B cell (primary cell): ENCODE data around the gene RIBC2. TPM values are rescaled to one million over a fixed set of nuclear protein-coding genes. Genes with fewer than 3 reads are reported as not detected.
"Not testable (repeated sequence)": the region's sequence is repeated elsewhere in the genome, so short reads cannot be mapped to it uniquely, and the experiment has no call there.

ENCODE experiments used
- ATAC-seq: fragments of 200-7000 bp; cut with Tn5 transposase; one replicate; pipeline ENCODE4 v1.10.0; 2021; ENCODE audit warnings: low read depth, mild to moderate bottlenecking, moderate number of reproducible peaks, moderate library complexity
- CTCF ChIA-PET: fragments of 350-600 bp; sonication (Branson Sonifier 250); formaldehyde crosslinking; loops from one replicate; lab custom pipeline; 2021; ENCODE audit warnings: antibody characterized with exemption, inconsistent platforms; lab: Charles Lee
- POLR2A ChIA-PET: fragments of 350-600 bp; sonication (Branson Sonifier 250); formaldehyde crosslinking; loops from one replicate; lab custom pipeline; 2021; ENCODE audit warnings: antibody characterized with exemption; lab: Charles Lee
- DNase-seq: peaks from one replicate; pipeline ENCODE4 v3.0.0; 2013
- H2AFZ ChIP-seq: 2 replicates; pipeline ENCODE4 v1.6.1; 2012; ENCODE audit warnings: mild to moderate bottlenecking, low read depth, low read length; ENCODE audit not compliant: insufficient read depth, poor library complexity, severe bottlenecking
- H3K27ac ChIP-seq, 2 donors: 1 replicate in 1 of 2; 2 replicates in 1 of 2; pipeline ENCODE4 v1.5.1; 2012 to 2013; ENCODE audit warnings: low read length in 2 of 2, mild to moderate bottlenecking in 2 of 2, moderate library complexity in 1 of 2
- H3K27me3 ChIP-seq, 4 experiments: fragments of 200-600 bp in 1 of 4; sonication (generic) in 1 of 4; replicated peaks in 1 of 4; 1 replicate in 2 of 4; 2 replicates in 2 of 4; pipeline versions ENCODE4 v1.6.1 to v1.7.0; 2013 to 2016; ENCODE audit warnings: low read length in 3 of 4, mild to moderate bottlenecking in 2 of 4, mixed read lengths in 1 of 4, moderate library complexity in 1 of 4; ENCODE audit not compliant: insufficient read depth in 4 of 4, control insufficient read depth in 3 of 4; ENCODE audit errors: control extremely low read depth in 1 of 4
- H3K36me3 ChIP-seq, 2 experiments: replicated peaks in 1 of 2; 1 replicate in 1 of 2; 2 replicates in 1 of 2; pipeline versions ENCODE4 v1.6.1 to v1.7.1; 2013; ENCODE audit warnings: low read length in 1 of 2; ENCODE audit not compliant: insufficient read depth in 2 of 2, control insufficient read depth in 1 of 2; ENCODE audit errors: control extremely low read depth in 1 of 2, extremely low read depth in 1 of 2
- H3K4me1 ChIP-seq, 2 donors: fragments of 200-600 bp in 1 of 2; sonication (generic) in 1 of 2; 1 replicate in 1 of 2; 2 replicates in 1 of 2; pipeline versions ENCODE4 v1.5.1 to v1.6.1; 2013 to 2017; ENCODE audit warnings: low read length in 2 of 2; ENCODE audit not compliant: control insufficient read depth in 2 of 2, insufficient read depth in 2 of 2
- H3K4me2 ChIP-seq: replicated peaks from 2 replicates; pipeline ENCODE3; 2012; ENCODE audit warnings: mild to moderate bottlenecking, low read depth, low read length; ENCODE audit not compliant: poor library complexity, severe bottlenecking
- H3K4me3 ChIP-seq, 5 experiments: fragments of 200-600 bp in 1 of 5; sonication (generic) in 1 of 5; 1 replicate in 3 of 5; 2 replicates in 2 of 5; pipeline versions ENCODE4 v1.5.1 to v1.7.0; 2011 to 2016; ENCODE audit warnings: low read length in 4 of 5, mild to moderate bottlenecking in 4 of 5, low read depth in 2 of 5, control low read depth in 1 of 5, moderate library complexity in 1 of 5; ENCODE audit not compliant: insufficient read depth in 1 of 5; ENCODE audit errors: control extremely low read depth in 1 of 5, extremely low read depth in 1 of 5
- H3K79me2 ChIP-seq: fragments of 200-600 bp; sonication (generic); one replicate; pipeline ENCODE4 v1.6.0; 2016; ENCODE audit warnings: low read length; ENCODE audit not compliant: control insufficient read depth, insufficient read depth
- H3K9ac ChIP-seq: fragments of 200-600 bp; sonication (generic); 2 replicates; pipeline ENCODE4 v1.6.1; 2017; ENCODE audit warnings: mild to moderate bottlenecking, low read length, moderate library complexity
- H3K9me3 ChIP-seq, 3 donors: one replicate each; pipeline versions ENCODE4 v1.6.1 to v1.7.1; 2013; ENCODE audit warnings: low read length in 2 of 3; ENCODE audit not compliant: control insufficient read depth in 2 of 3, insufficient read depth in 1 of 3; ENCODE audit errors: control extremely low read depth in 1 of 3
- H4K20me1 ChIP-seq: 2 replicates; pipeline ENCODE4 v1.6.0; 2012; ENCODE audit warnings: mild to moderate bottlenecking, low read length; ENCODE audit not compliant: insufficient read depth, control insufficient read depth, poor library complexity, severe bottlenecking
- H3K27ac Mint-ChIP-seq: one replicate; pipeline ENCODE4 v1.8.0; 2021; ENCODE audit warnings: mixed read lengths
- H3K27me3 Mint-ChIP-seq: one replicate; pipeline ENCODE4 v1.8.0; 2021; ENCODE audit warnings: mixed read lengths
- H3K4me1 Mint-ChIP-seq: one replicate; pipeline ENCODE4 v1.8.0; 2021; ENCODE audit warnings: mixed read lengths
- H3K4me3 Mint-ChIP-seq: one replicate; pipeline ENCODE4 v1.8.0; 2021; ENCODE audit warnings: mixed read lengths
- H3K9me3 Mint-ChIP-seq: one replicate; pipeline ENCODE4 v1.8.0; 2022; ENCODE audit warnings: mixed read lengths; ENCODE audit not compliant: insufficient read depth
- CTCF ChIP-seq: fragments of 200-600 bp; IDR thresholded peaks from one replicate; pipeline ENCODE4 v1.8.0; 2022; ENCODE audit warnings: antibody characterized with exemption, mild to moderate bottlenecking
- EZH2 ChIP-seq: IDR thresholded peaks from 2 replicates; pipeline ENCODE4 v1.6.1; 2012; ENCODE audit warnings: borderline replicate concordance, low read depth, mild to moderate bottlenecking, moderate library complexity, low read length; ENCODE audit not compliant: insufficient read depth, poor library complexity, severe bottlenecking
- WGBS: methylation state at CpG from one replicate; pipeline ENCODE4 v1.1.5; 2013; ENCODE audit warnings: missing lambda C conversion rate; ENCODE audit not compliant: insufficient coverage; 5-methylcytosine and 5-hydroxymethylcytosine counted together
- intact Hi-C: fragments of 100-400 bp; cut with micrococcal nuclease; formaldehyde crosslinking; loops from one replicate; pipeline ENCODE4 v1.10.0; 2022
- polyA plus RNA-seq: library from polyadenylated mRNA; depleted of rRNA; stranded (reverse); fragments of >200 nt; gene quantifications from 2 replicates; pipeline ENCODE4 v1.2.3, GENCODE V29; 2012
- total RNA-seq, 2 donors: library from RNA; stranded (reverse); fragments of 120-200 nt in 1 of 2; gene quantifications; 1 replicate in 1 of 2; 2 replicates in 1 of 2; pipeline versions ENCODE4 v1.2.3 to v1.2.4, GENCODE V29; 2013 to 2022

The RIBC2 gene
- total and polyA plus RNA-seq, 2 donors (not counting 1 experiment from before 2014, with no cell fraction given) = not detected

GRCh38 chr22:45435544-45436139, 22.1 kb downstream of the RIBC2 start:
- Histone ChIP-seq H3K36me3 (no peaks in the 10 kb centered on the region), H3K4me1 (peaks cover 2 to 8% of the 10 kb centered on the region in 2 donors), H3K4me3 (no peak overlapping the region), H4K20me1 (no peaks in the 10 kb centered on the region), H3K9ac (no peak overlapping the region), H2AFZ (peak overlapping the region; percentile 43), H3K4me2 (peak overlapping the region; percentile 34), H3K9me3 (no peaks in the 10 kb centered on the region), H3K27ac (no peak overlapping the region), H3K79me2 (no peaks in the 10 kb centered on the region), H3K27me3 (no peaks in the 10 kb centered on the region)
- ChIA-PET CTCF (interaction anchor here (1.1 to 2.5 kb wide), 2 partner anchors 13 to 167 kb away, joined by 3 to 28 read pairs; no protein-coding TSS in a partner anchor), POLR2A (no interaction called here)
- H3K9me3 Mint-ChIP-seq = no peaks in the 10 kb centered on the region
- WGBS = 15% methylated on average over 17 of the region's 20 CpGs
- intact Hi-C loops = loop anchor here (1.0 to 5.0 kb wide), 3 partner anchors 118 to 194 kb away; no protein-coding TSS in a partner anchor
- H3K4me3 Mint-ChIP-seq = no peak overlapping the region
- DNase-seq (peak; percentile 87), ATAC-seq (peak; percentile 95)
- H3K27ac Mint-ChIP-seq = peak overlapping the region; percentile 32
- peaks cover 4% of the 10 kb centered on the region for H3K27me3 Mint-ChIP-seq
- H3K4me1 Mint-ChIP-seq = peaks cover 16% of the 10 kb centered on the region
- peak; percentile 99 for TF ChIP-seq CTCF
- no peak for TF ChIP-seq EZH2

- H3K4me1 ChIP-seq, POLR2A ChIA-PET, H4K20me1 ChIP-seq, ATAC-seq, H3K4me2 ChIP-seq, H3K4me3 Mint-ChIP-seq, H3K27me3 ChIP-seq, H3K9me3 Mint-ChIP-seq, H3K79me2 ChIP-seq, H3K36me3 ChIP-seq, H3K9me3 ChIP-seq, H3K27me3 Mint-ChIP-seq, H3K9ac ChIP-seq, H3K27ac ChIP-seq, H3K4me3 ChIP-seq, H2AFZ ChIP-seq, H3K27ac Mint-ChIP-seq: not testable (repeated sequence)
- CTCF ChIA-PET = interaction anchor here (1.1 to 2.5 kb wide), 4 partner anchors 15 to 174 kb away, joined by 3 to 28 read pairs (median 6); no protein-coding TSS in a partner anchor
- H3K4me1 Mint-ChIP-seq = peaks cover 23% of the 10 kb centered on the region
- WGBS = 96% methylated on average over 29 of the region's 34 CpGs
- intact Hi-C loops = loop anchor here (5.0 kb wide), 1 partner anchor 120 kb away; no protein-coding TSS in a partner anchor
- peak; percentile 28 for DNase-seq
Observed at GRCh38 chr22:45436871-45437517, 23.5 kb downstream of the RIBC2 start.
